Hair follicular keratinocyte (primary cell): ENCODE results near the gene VGLL3. TPM values are rescaled to one million over a fixed set of nuclear protein-coding genes. Genes with fewer than 3 reads are reported as not detected.

Experiments
- total RNA-seq: library from RNA; depleted of rRNA; stranded (reverse); fragments of >200 nt; gene quantifications from 2 replicates; pipeline ENCODE4 v1.2.3, GENCODE V29; 2015

Gene VGLL3
- total RNA-seq, result 0.62 and 0.65 TPM in 2 replicates

DNA sequence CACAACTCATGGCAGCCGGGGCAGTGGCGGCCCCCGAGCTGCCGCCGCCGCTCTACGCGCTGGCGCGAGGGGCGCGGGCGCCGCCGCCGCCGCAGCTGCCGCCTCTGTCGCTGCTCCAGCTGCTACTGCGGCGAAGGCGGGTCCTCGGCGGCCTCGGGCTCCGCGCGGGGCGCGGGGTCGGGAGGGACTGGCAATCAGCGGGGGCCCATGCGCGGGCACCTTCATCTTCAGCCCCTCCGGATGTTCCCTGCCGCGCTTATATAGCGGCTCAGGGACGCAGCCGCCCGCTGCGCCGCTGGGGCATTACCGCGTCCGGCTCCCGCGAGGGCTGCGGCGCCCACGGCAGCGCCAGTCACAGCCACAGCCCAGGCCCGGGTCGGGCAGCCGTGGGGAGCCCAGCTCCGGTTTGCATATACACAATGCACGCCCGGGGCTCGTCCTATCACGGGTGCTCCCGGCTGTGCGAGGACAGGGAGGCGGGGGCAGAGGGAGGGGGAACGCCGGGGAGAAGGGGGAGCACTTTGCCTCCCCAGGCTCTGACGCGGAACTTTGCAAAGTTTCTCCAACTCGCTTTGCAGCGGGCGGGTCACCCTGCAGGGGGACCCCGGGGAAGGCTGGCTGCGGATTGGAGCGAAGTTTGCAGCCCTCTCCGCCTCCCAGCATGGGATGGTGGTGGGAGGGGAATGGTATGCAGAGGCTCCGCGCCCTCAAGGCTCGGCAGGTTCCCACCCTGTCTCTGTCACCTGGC, at the start of gene VGLL3:
Gene VGLL3 (minus strand): TSS at position 416 of the 748 bp plus-strand sequence. CDS start 406 bp downstream, at position 10.

Other genes starting within 250 kb of the VGLL3 start
- gene CHMP2B, start 236.2 kb upstream of the VGLL3 start, total RNA-seq, result 34.1 and 36.3 TPM in 2 replicates